Vagina (tissue), 2 donors: Measurements from ENCODE around the gene PCED1A.

ENCODE experiments used
- CTCF ChIP-seq, 3 experiments: fragments of 450-650 bp in 2 of 3; fragments of 200-600 bp in 1 of 3; sonication (generic) in 1 of 3; IDR thresholded peaks; one replicate each; pipeline ENCODE4 v1.5.1; 2017 to 2019; ENCODE audit warnings: antibody characterized with exemption in 3 of 3, mild to moderate bottlenecking in 2 of 3, moderate library complexity in 2 of 3
- POLR2A ChIP-seq, 2 donors: fragments of 450-650 bp; IDR thresholded peaks; one replicate each; pipeline ENCODE4 v1.6.1; 2017; ENCODE audit warnings: antibody characterized with exemption in 2 of 2, mild to moderate bottlenecking in 2 of 2, moderate library complexity in 2 of 2

GRCh38 chr20:2804852-2805688 is 35.4 kb downstream of the PCED1A start:
- TF ChIP-seq CTCF (IDR thresholded peaks at IDR 0.05) = no peak
- no peak for TF ChIP-seq POLR2A (IDR thresholded peaks at IDR 0.05)
